ENCODE data around the gene TBRG4.

TBRG4 gene

GRCh38 chr7:45055016-45055415 is 56.5 kb downstream of the TBRG4 start:
- no peak for DNase-seq (ENCODE audit: low read depth)

- no peak for DNase-seq (ENCODE audit: low read depth)
Measured at GRCh38 chr7:45054442-45054841, 57.1 kb downstream of the TBRG4 start.

- no peak for DNase-seq (ENCODE audit: low read depth)
Measured at GRCh38 chr7:45053941-45054340, 57.6 kb downstream of the TBRG4 start.

- no peak for DNase-seq (ENCODE audit: low read depth)
Measured at GRCh38 chr7:45053401-45053800, 58.1 kb downstream of the TBRG4 start.

GRCh38 chr7:45052011-45052410 is 59.5 kb downstream of the TBRG4 start:
- DNase-seq (ENCODE audit: low read depth) = no peak

GRCh38 chr7:45050198-45050597 is 61.3 kb downstream of the TBRG4 start:
- no peak for DNase-seq (ENCODE audit: low read depth)
